ENCODE data around the gene OR1L1.

Gene OR1L1, protein sequence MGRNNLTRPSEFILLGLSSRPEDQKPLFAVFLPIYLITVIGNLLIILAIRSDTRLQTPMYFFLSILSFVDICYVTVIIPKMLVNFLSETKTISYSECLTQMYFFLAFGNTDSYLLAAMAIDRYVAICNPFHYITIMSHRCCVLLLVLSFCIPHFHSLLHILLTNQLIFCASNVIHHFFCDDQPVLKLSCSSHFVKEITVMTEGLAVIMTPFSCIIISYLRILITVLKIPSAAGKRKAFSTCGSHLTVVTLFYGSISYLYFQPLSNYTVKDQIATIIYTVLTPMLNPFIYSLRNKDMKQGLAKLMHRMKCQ

GRCh38 chr9:122661416-122661815, at the start of gene OR1L1:
OR1L1 (plus strand) TSS chr9:122661716; CDS start chr9:122661716, 0 bp downstream.
- no peak for DNase-seq (ENCODE audit: low read depth in 2 of 2, low spot score in 1 of 2)

DNA sequence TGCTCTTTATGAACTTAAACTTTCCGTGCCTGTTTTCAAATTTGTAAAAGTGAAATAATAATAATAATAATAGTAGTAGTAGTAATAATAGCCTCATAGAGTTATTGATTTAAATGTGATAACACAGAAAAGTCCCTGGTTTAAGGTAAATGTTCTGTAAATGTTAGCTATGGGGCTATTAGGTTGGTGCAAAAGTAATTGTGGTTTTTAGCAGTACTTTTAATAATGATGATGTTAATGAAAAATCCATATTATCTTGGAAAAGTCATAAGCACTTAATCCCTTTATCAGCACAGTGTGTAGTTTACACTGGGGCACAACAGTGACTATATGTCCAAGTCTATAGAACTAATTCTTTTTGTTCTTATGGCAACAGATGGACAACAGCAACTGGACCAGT, 47.2 kb upstream of the OR1L1 start, which contains the start of gene OR1Q1:
Gene OR1Q1, plus strand, starts transcription at position 377 of the 400 bp plus-strand sequence. Its CDS starts 0 bp downstream, at position 377.
- DNase-seq (ENCODE audit: low read depth in 2 of 2, low spot score in 1 of 2), result no peak

DNA sequence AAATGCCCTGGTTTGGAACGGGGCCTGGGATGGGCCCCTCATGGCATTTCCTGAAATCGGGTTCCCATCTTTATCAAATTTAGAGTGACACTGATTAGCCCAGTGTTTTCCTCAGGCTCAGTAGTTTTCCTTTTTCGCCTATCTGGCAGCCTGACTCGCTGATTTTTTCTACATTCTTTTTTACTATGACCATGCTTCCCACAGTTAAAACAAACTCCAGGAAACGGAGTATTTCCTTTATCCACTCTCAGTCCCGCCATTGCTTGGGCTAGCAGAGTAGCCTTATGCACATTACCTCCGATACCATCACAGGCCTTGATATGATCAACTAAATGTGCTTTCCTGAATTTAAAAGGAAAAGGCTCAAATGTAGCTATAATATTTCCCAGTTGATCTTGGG, 41.5 kb upstream of the OR1L1 start:
- DNase-seq (ENCODE audit: low read depth in 2 of 2, low spot score in 1 of 2), result no peak

- DNase-seq (ENCODE audit: low read depth in 2 of 2, low spot score in 1 of 2), result no peak
Observed at GRCh38 chr9:122642226-122642625, 19.3 kb upstream of the OR1L1 start.

DNA sequence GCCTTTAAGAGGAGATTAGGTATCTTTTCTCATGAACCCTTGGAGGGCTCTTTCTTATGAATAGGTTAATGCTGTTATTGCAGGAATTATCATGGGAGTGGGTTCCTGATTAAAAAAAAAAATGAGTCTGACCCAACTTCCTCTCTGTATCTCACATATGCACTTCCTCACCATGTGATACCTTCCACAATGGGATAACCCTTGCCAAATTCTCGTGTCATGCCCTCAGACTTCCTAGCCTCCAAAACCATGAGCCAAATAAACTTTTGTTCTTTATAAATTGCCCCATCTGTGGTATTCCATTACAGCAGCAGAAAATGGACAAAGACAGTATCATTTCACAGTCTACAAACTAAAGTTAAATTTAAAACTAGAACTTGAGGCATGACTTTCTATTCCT, 5.1 kb upstream of the OR1L1 start:
- no peak for DNase-seq (ENCODE audit: low read depth in 2 of 2, low spot score in 1 of 2)

DNA sequence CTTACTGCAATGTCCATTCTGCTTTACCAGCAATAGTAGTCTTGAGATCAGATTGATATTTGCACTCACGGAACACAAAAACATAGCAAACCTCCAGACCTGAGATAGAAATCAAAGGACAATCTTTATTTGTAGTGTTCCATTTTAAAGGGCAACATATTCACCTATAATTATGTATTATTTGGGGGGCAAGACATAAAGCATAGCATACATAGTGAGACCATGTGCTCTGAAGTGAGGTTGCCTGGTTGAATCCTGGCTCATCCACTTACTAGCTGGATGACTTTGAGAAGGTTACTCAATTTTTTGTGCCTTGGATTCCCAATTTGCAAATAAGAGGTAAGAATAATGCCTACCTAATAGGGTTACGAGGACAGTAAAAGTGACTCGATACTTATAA, 4.0 kb upstream of the OR1L1 start, which contains the start of gene OR1B1:
Gene OR1B1, minus strand, starts transcription at position 101 of the 400 bp plus-strand sequence.
- no peak for DNase-seq (ENCODE audit: low read depth in 2 of 2, low spot score in 1 of 2)

GRCh38 chr9:122672481-122672880, 11.0 kb downstream of the OR1L1 start:
- no peak for DNase-seq (ENCODE audit: low read depth in 2 of 2, low spot score in 1 of 2)

DNA sequence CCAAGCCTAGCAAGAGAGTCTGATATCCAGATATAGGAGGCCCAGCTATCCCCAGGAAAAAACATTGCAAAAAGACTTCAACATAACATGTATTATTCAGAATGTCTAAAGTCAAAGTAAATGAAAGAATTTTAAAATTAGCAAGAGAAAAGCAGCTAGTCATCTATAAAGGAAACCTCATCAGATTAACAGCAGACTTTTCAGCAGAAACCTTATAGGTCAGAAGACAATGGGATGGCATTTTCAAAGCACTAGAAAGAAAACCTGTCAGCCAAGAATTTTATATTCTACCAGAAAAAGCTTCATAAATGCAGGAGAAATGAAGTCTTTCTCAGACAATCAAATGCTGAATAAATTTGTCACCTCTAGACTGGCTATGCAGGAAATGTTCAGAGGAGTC, 23.3 kb downstream of the OR1L1 start:
- DNase-seq (ENCODE audit: low read depth in 2 of 2, low spot score in 1 of 2), result no peak

DNA sequence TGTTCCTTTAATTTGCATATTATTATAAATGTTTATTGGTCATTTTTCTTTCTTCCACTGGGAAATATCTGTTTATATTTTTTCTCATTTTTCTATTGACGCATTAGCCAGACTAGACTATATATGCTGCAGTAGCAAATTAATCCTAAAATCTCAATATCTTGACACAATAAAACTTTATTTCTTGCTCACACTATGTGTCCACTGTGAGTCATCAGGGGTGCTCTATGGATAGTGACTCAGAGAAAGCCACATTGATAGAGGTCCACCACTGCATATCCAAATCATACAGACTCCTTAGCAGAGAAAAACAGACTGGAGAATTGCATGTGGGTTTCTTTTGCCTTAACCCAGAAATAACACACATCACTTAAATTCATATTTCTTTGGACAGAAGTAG, 34.2 kb downstream of the OR1L1 start:
- DNase-seq (ENCODE audit: low read depth in 2 of 2, low spot score in 1 of 2), result no peak
